Globus pallidus (tissue), 1 donor: ENCODE results near the gene DISP2.

ENCODE experiments used
- DNase-seq: peaks from one replicate; pipeline ENCODE4 v3.0.0-alpha.2; 2015; ENCODE audit warnings: low spot score

Gene DISP2

GRCh38 chr15:40344217-40344616, 13.8 kb upstream of the DISP2 start:
- DNase-seq, result no peak

- peak; percentile 54 for DNase-seq
These were observed 13.3 kb upstream of the DISP2 start for GRCh38 chr15:40344631-40345120.

GRCh38 chr15:40345225-40345866, 12.7 kb upstream of the DISP2 start:
- no peak for DNase-seq

GRCh38 chr15:40345867-40346578, 12.0 kb upstream of the DISP2 start:
- DNase-seq, result no peak

GRCh38 chr15:40346579-40347558, 11.2 kb upstream of the DISP2 start:
- no peak for DNase-seq

- no peak for DNase-seq
These were observed 10.2 kb upstream of the DISP2 start for GRCh38 chr15:40347559-40348473.

- DNase-seq, result no peak
These were observed 9.5 kb upstream of the DISP2 start for GRCh38 chr15:40348474-40348870.

- no peak for DNase-seq
These were observed 8.9 kb upstream of the DISP2 start for GRCh38 chr15:40349163-40349562.

GRCh38 chr15:40352281-40352901, 5.6 kb upstream of the DISP2 start:
- no peak for DNase-seq

- no peak for DNase-seq
These were observed 4.3 kb upstream of the DISP2 start for GRCh38 chr15:40353697-40354096.

- no peak for DNase-seq
These were observed 3.4 kb upstream of the DISP2 start for GRCh38 chr15:40354408-40355171.

- DNase-seq, result no peak
These were observed 1.9 kb upstream of the DISP2 start for GRCh38 chr15:40355976-40356585.

GRCh38 chr15:40357246-40357645, 773 bp upstream of the DISP2 start:
- no peak for DNase-seq

- DNase-seq, result no peak
These were observed 693 bp downstream of the DISP2 start for GRCh38 chr15:40358471-40359353.

GRCh38 chr15:40360015-40360414, 2.0 kb downstream of the DISP2 start:
- no peak for DNase-seq

- DNase-seq, result no peak
These were observed 3.6 kb downstream of the DISP2 start for GRCh38 chr15:40361640-40362039.

- no peak for DNase-seq
These were observed 5.6 kb downstream of the DISP2 start for GRCh38 chr15:40363611-40364010.

- DNase-seq, result no peak
These were observed 6.2 kb downstream of the DISP2 start for GRCh38 chr15:40364251-40364650.

GRCh38 chr15:40365016-40365415, 7.0 kb downstream of the DISP2 start:
- no peak for DNase-seq
